ENCODE data around the gene SMYD4. TPM values are rescaled to one million over a fixed set of nuclear protein-coding genes. Genes with fewer than 3 reads are reported as not detected.

The SMYD4 gene
- total and polyA plus RNA-seq, 10 of the 15 experiments (the other 5 are each of a cell fraction or from before 2014, with no cell fraction given): 2.1 to 18.8 (median 13.7) TPM

DNA sequence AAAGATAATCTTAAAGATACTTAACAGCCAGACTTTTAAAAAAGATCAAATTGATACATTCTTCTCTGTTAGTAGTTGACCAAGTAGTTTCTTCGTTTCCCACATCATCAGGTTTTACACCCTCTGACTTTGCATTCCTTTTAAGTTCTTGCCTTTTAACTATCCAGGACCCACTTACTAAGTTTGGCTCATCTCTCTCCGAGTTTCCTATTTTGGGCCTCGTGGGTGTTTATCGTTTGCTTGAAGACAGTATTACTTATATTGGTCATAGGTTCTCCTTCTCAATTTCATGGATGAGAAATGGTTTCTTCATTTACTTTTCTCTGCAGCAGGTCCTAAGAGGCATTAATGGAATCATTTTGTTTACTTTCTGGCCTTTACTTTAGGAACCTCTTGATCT lies 43.3 kb upstream of the SMYD4 start (continued):
- TF ChIP-seq ZBTB4 (CRISPR knock-in tag; IDR thresholded peaks at IDR 0.05) (no peak), WRNIP1 (IDR thresholded peaks at IDR 0.05; ENCODE audit: borderline replicate concordance, low read depth, low read length) (no peak), CHD4 (IDR thresholded peaks at IDR 0.05) (no peak), HCFC1 (IDR thresholded peaks at IDR 0.05; ENCODE audit: low read length) (no peak), JUNB (IDR thresholded peaks at IDR 0.05) (no peak)

DNA sequence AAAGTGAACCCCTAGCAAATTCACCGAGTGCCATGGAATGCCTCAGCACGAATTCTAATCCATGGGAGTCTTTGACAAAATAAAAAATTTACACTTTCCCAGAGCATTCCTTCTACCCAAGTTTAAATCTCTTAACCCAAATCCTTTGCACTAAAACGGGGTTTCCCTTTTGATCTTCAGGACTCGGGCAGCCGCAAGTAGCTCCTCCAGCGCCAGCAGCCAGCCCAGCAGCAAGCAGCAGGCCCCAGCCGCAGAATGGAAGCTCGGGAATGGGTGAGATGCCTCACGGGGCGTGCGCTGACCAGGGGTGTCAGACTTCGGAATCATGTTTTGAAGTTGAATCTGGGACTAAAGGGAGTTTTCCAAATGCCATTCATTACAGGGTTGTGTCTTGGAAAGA lies 42.6 kb upstream of the SMYD4 start:
- ATAC-seq (no peak), DNase-seq (ENCODE audit: low read depth, low spot score) (no peak), FAIRE-seq (no peak)
- TF ChIP-seq, protein P1, sequence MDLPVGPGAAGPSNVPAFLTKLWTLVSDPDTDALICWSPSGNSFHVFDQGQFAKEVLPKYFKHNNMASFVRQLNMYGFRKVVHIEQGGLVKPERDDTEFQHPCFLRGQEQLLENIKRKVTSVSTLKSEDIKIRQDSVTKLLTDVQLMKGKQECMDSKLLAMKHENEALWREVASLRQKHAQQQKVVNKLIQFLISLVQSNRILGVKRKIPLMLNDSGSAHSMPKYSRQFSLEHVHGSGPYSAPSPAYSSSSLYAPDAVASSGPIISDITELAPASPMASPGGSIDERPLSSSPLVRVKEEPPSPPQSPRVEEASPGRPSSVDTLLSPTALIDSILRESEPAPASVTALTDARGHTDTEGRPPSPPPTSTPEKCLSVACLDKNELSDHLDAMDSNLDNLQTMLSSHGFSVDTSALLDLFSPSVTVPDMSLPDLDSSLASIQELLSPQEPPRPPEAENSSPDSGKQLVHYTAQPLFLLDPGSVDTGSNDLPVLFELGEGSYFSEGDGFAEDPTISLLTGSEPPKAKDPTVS (IDR thresholded peaks at IDR 0.05; ENCODE audit: low read depth, low read length): no peak
- no peak for TF ChIP-seq FOS (IDR thresholded peaks at IDR 0.05; ENCODE audit: borderline replicate concordance, extremely low read depth, insufficient read length)
- TF ChIP-seq PAX8 (IDR thresholded peaks at IDR 0.05): no peak
- Histone ChIP-seq H3K4me1 (ENCODE audit: control insufficient read depth, insufficient read depth, low read length) (no peaks in the 10 kb centered on the region), H3K36me3 (ENCODE audit: control insufficient read depth in 2 of 2, insufficient read depth in 2 of 2, low read length in 1 of 2) (peaks cover 11 to 25% of the 10 kb centered on the region in 2 experiments), H3K4me3 (no peak overlapping the region), H3K9me3 (replicated peaks; ENCODE audit: control insufficient read depth, insufficient read depth, low read length) (no peaks in the 10 kb centered on the region), H3K27ac (ENCODE audit: control insufficient read depth, insufficient read depth) (no peak overlapping the region), H4K20me1 (ENCODE audit: control insufficient read depth, insufficient read depth) (no peaks in the 10 kb centered on the region), H3K9ac (ENCODE audit: control insufficient read depth, insufficient read depth, low read length) (no peak overlapping the region), H3K4me2 (ENCODE audit: control insufficient read depth, insufficient read depth) (no peak overlapping the region), H3K79me2 (ENCODE audit: control insufficient read depth, insufficient read depth, low read length) (no peaks in the 10 kb centered on the region), H3K27me3 (replicated peaks in 1 of 2; ENCODE audit: control insufficient read depth in 2 of 2, insufficient read depth in 2 of 2, low read length in 1 of 2) (no peaks in the 10 kb centered on the region), H2AFZ (ENCODE audit: control insufficient read depth, low read depth, low read length) (no peak overlapping the region)
- intact Hi-C loops (cut with micrococcal nuclease; ENCODE audit: unreplicated experiment) (no loop called here), in situ Hi-C loops (cut with MboI) (no loop called here)
- POLR2A ChIA-PET: interaction anchor here (0.8 kb wide), 1 partner anchor 464 kb away, joined by 10 read pairs; the partner anchor contains the start of gene TSR1
- CTCF ChIA-PET: interaction anchor here (0.7 to 1.3 kb wide), 2 partner anchors 9 to 17 kb away, joined by 3 read pairs; no protein-coding TSS in a partner anchor
- no TSS peak for BruUV-seq (replicated peaks)
- RAD21 ChIA-PET (ENCODE audit: unreplicated experiment): no interaction called here
- WGBS (ENCODE audit: insufficient coverage, insufficient replicate concordance, low lambda C conversion rate, missing lambda C conversion rate): 99% methylated on average over 12 of the region's 12 CpGs
- SMC1A ChIA-PET (ENCODE audit: uncharacterized antibody, unreplicated experiment): no interaction called here

Data from GM12878 (cell line).